Stimulated activated CD4-positive, alpha-beta T cell treated with anti-CD3 and anti-CD28 coated beads, Interleukin-1b, Interleukin-23, amount 100 ng/mL, for 48 hours (primary cell): ENCODE results near the gene TRAPPC2L.

Experiments used
- DNase-seq: peaks from one replicate; pipeline ENCODE4 v3.0.0-alpha.2; 2020

TRAPPC2L gene

DNA sequence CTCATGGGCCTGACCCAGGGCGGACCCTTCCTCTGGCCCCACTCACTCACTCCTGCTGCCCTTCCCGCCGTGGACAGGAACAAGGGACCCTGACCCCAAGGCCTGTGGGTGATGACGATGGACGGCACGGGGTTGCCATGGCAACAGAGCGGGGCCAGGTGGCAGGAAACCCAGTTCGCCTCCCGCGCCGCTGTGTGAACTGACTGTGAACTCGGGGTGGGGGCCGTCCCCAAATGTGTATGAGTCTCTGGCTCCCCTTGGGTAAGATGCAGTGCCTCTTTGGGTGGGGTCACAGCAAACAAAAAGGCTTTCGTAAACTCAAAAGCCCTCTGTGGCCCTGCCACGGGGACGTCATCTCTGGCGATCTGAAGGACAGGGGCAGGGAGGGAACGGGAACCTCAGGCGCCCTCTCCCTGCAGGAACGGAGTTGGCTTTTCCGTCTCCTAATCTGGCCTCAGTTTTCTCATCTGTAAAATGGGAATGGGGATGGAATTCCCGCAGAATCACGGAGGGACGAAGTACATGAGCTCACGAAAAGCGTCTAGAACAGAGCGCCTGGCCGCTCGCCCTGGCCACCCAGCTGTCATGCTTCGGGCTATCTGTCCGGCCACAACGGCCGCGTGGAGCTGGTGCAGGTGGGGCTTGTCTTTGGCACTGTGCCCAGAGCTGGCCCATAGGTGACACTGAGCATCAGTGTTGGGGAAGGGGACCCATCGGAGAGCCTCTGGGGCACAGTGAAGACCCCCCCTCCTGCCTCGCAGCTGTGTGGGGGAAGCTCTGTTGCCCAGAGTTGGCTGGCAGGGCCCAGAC is 54.4 kb downstream of the TRAPPC2L start:
- DNase-seq, result no peak

DNA sequence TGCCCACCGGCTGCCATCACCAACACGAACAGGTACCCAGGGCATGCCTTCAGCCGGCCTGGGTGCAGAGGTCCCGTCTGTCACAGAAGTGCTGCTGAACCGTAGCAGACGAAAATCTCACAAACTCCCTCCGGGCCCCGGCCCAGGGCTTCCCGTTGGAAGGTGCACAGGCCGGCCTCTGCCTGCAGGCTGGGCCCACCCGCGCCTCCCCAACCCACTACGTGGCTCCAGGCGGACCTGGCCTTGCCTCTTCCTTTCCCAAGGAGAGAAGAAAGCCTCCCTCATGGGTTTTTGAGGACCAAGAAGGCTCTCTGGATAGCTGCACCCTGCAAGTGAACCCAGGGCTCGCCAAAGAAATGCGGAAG is 55.0 kb downstream of the TRAPPC2L start:
- DNase-seq, result no peak
